GM12878 (cell line): ENCODE measurements around the gene CPT2. TPM values are rescaled to one million over a fixed set of nuclear protein-coding genes. Genes with fewer than 3 reads are reported as not detected.

ENCODE experiments used
- ATF7 ChIP-seq: fragments of 450-650 bp; IDR thresholded peaks from 2 replicates; pipeline ENCODE4 v1.6.1; 2016; ENCODE audit warnings: low read depth, mild to moderate bottlenecking
- BHLHE40 ChIP-seq, 2 experiments: fragments of 450-650 bp in 1 of 2; IDR thresholded peaks; 2 replicates each; pipeline ENCODE4 v1.6.1; 2011 to 2017; ENCODE audit warnings: low read depth in 2 of 2, borderline replicate concordance in 1 of 2, improper control_type of control experiment in 1 of 2, low read length in 1 of 2, mild to moderate bottlenecking in 1 of 2
- CEBPZ ChIP-seq: fragments of 150-350 bp; IDR thresholded peaks from 2 replicates; pipeline ENCODE4 v1.6.1; 2016; ENCODE audit warnings: low read depth, low read length
- ETV6 ChIP-seq, 2 experiments: fragments of 450-650 bp in 1 of 2; IDR thresholded peaks in 1 of 2; conservative IDR thresholded peaks in 1 of 2; 2 replicates each; pipeline ENCODE4 v1.6.1; 2014; ENCODE audit warnings: antibody characterized with exemption in 1 of 2, borderline replicate concordance in 1 of 2, low read depth in 1 of 2, mild to moderate bottlenecking in 1 of 2, moderate library complexity in 1 of 2
- IKZF2 ChIP-seq, 2 experiments: fragments of 450-650 bp; IDR thresholded peaks; 2 replicates each; pipeline ENCODE4 v1.6.1; 2017; ENCODE audit warnings: mild to moderate bottlenecking in 2 of 2, moderate library complexity in 2 of 2
- IRF4 ChIP-seq: IDR thresholded peaks from 2 replicates; pipeline ENCODE4 v1.6.1; 2011; ENCODE audit warnings: low read depth, low read length
- KDM1A ChIP-seq: fragments of 200-600 bp; sonication (generic); IDR thresholded peaks from 2 replicates; pipeline ENCODE4 v1.6.1; 2016; ENCODE audit warnings: borderline replicate concordance
- NBN ChIP-seq: fragments of 450-650 bp; IDR thresholded peaks from 2 replicates; pipeline ENCODE4 v1.6.1; 2016
- NFYB ChIP-seq: IDR thresholded peaks from 2 replicates; pipeline ENCODE4 v1.6.1; 2011; ENCODE audit warnings: low read depth, mild to moderate bottlenecking, low read length, improper control_type of control experiment, moderate library complexity; ENCODE audit not compliant: insufficient read depth
- POLR2AphosphoS2 ChIP-seq: IDR thresholded peaks from 2 replicates; pipeline ENCODE4 v1.6.1; 2011; ENCODE audit warnings: low read depth, mild to moderate bottlenecking, low read length, improper control_type of control experiment, moderate library complexity
- POLR2AphosphoS5 ChIP-seq: IDR thresholded peaks from 2 replicates; pipeline ENCODE4 v1.6.1; 2011; ENCODE audit warnings: mild to moderate bottlenecking, low read length, inconsistent platforms
- RELB ChIP-seq: fragments of 450-650 bp; IDR thresholded peaks from 2 replicates; pipeline ENCODE4 v1.6.1; 2017; ENCODE audit warnings: low read depth, mild to moderate bottlenecking, moderate library complexity
- SMAD1 ChIP-seq: fragments of 450-650 bp; IDR thresholded peaks from 2 replicates; pipeline ENCODE4 v1.6.1; 2018; ENCODE audit warnings: mild to moderate bottlenecking, low read depth; ENCODE audit not compliant: partially characterized antibody
- TARDBP ChIP-seq: IDR thresholded peaks from 2 replicates; pipeline ENCODE4 v1.6.1; 2016; ENCODE audit warnings: borderline replicate concordance
- ZBED1 ChIP-seq: IDR thresholded peaks from 2 replicates; pipeline ENCODE4 v1.6.1; 2016; ENCODE audit warnings: borderline replicate concordance
- ZBTB11 ChIP-seq: fragments of 450-650 bp; formaldehyde crosslinking; IDR thresholded peaks from 2 replicates; pipeline ENCODE4 v1.5.0; 2022; ENCODE audit warnings: mild to moderate bottlenecking, missing genetic modification characterization
- ZNF217 ChIP-seq: fragments of 450-650 bp; IDR thresholded peaks from 2 replicates; pipeline ENCODE4 v1.6.1; 2017; ENCODE audit warnings: antibody characterized with exemption, mild to moderate bottlenecking
- ZNF274 ChIP-seq: IDR thresholded peaks from one replicate; pipeline ENCODE4 v1.8.0; 2011; ENCODE audit not compliant: insufficient read length, insufficient read depth
- polyA plus RNA-seq, 11 experiments: library from polyadenylated mRNA; depleted of rRNA in 4 of 11; unstranded in 6 of 11; stranded (reverse) in 5 of 11; fragments of >200 nt; fragmentation: Nextera tagmentation in 4 of 11; fragmentation: Illumina TruSeq in 1 of 11; extraction: Ambion mirVana in 4 of 11; extraction: Trizol in 1 of 11; gene quantifications; 1 replicate in 1 of 11; 2 replicates in 10 of 11; pipeline versions ENCODE4 v1.2.1 to v1.2.3, GENCODE V29; 2011 to 2016; ENCODE audit warnings: inconsistent platforms in 2 of 11, missing spikeins in 2 of 11, low read depth in 1 of 11
- total RNA-seq, 4 experiments: library from RNA; depleted of rRNA in 3 of 4; stranded (reverse); fragments of >200 nt in 3 of 4; fragmentation: Illumina TruSeq in 1 of 4; extraction: Trizol in 1 of 4; gene quantifications; 2 replicates each; pipeline versions ENCODE4 v1.2.1 to v1.2.3, GENCODE V29; 2013 to 2021

CPT2 gene
- total and polyA plus RNA-seq, 10 of the 15 experiments (the other 5 are each of a cell fraction or from before 2014, with no cell fraction given), result 10.1 to 36.2 (median 26.3) TPM

- TF ChIP-seq POLR2AphosphoS2 (peak; percentile 67; the same call in 1 of the 2 replicates), TARDBP (peak; percentile 75; the same call in 1 of the 2 replicates), NBN (peak; percentile 99), ZNF274 (no peak), ZBTB11 (CRISPR knock-in tag) (no peak), POLR2AphosphoS5 (peak; percentile 85), ETV6 (conservative IDR thresholded peaks at IDR 0.05 in 1 of 2, IDR thresholded peaks at IDR 0.05 in 1 of 2; ENCODE audit: borderline replicate concordance in 1 of 2, low read depth in 1 of 2) (0 out of 4 replicates have a peak, but pooled peaks of 1 of the 2 experiments have one; percentile 15), ZNF217 (no peak), KDM1A (no peak), CEBPZ (0 out of 2 replicates have a peak, but pooled peaks have one; percentile 34), IRF4 (no peak), RELB (peak; percentile 97), NFYB (no peak), IKZF2 (IDR thresholded peaks at IDR 0.05) (no peak), ATF7 (peak; percentile 93), BHLHE40 (IDR thresholded peaks at IDR 0.05; ENCODE audit: borderline replicate concordance in 1 of 2, low read depth in 2 of 2, low read length in 1 of 2) (peak; percentile 55; a peak in 2 of 4 replicates), ZBED1 (no peak), SMAD1 (peak; percentile 30)
Observed at GRCh38 chr1:53238197-53239155, 41.9 kb downstream of the CPT2 start, which contains the start of gene MAGOH (continued).
